Sigmoid colon (tissue), 4 donors: Measurements from ENCODE around the gene SNCB.
"Not testable (repeated sequence)": the region's sequence is repeated elsewhere in the genome, so short reads cannot be mapped to it uniquely, and the experiment has no call there.

Experiments used
- EP300 ChIP-seq, 4 donors: sonication (generic); formaldehyde crosslinking; IDR thresholded peaks; one replicate each; pipeline ENCODE4 v1.6.1; 2017; ENCODE audit warnings: antibody characterized with exemption in 4 of 4
- POLR2A ChIP-seq, 2 donors: fragments of 450-650 bp; IDR thresholded peaks; one replicate each; pipeline ENCODE4 v1.6.1; 2016; ENCODE audit warnings: antibody characterized with exemption in 2 of 2, mild to moderate bottlenecking in 2 of 2, moderate library complexity in 2 of 2
- POLR2AphosphoS5 ChIP-seq, 4 donors: sonication (generic); formaldehyde crosslinking; IDR thresholded peaks; one replicate each; pipeline ENCODE4 v1.6.1; 2017; ENCODE audit warnings: antibody characterized with exemption in 4 of 4
- TF ChIP-seq, protein P1 (sequence below), 4 experiments: fragments of 450-650 bp in 3 of 4; fragments of 200-600 bp in 1 of 4; IDR thresholded peaks; one replicate each; pipeline ENCODE4 v1.5.1; 2016 to 2019; ENCODE audit warnings: antibody characterized with exemption in 4 of 4, mild to moderate bottlenecking in 3 of 4, moderate library complexity in 2 of 4

DNA sequence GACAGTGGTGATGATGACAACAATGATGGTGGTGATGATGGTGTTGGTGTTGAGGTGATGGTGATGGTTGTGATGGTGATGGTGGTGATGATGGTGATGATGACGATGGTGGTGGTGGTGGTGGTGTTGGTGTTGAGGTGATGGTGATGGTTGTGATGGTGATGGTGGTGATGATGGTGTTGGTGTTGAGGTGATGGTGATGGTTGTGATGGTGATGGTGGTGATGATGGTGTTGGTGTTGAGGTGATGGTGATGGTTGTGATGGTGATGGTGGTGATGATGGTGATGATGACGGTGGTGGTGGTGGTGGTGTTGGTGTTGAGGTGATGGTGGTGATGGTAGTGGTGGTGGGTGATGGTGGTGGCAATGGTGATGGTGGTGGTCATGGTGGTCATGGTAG lies 38.7 kb downstream of the SNCB start:
- TF ChIP-seq, protein P1, sequence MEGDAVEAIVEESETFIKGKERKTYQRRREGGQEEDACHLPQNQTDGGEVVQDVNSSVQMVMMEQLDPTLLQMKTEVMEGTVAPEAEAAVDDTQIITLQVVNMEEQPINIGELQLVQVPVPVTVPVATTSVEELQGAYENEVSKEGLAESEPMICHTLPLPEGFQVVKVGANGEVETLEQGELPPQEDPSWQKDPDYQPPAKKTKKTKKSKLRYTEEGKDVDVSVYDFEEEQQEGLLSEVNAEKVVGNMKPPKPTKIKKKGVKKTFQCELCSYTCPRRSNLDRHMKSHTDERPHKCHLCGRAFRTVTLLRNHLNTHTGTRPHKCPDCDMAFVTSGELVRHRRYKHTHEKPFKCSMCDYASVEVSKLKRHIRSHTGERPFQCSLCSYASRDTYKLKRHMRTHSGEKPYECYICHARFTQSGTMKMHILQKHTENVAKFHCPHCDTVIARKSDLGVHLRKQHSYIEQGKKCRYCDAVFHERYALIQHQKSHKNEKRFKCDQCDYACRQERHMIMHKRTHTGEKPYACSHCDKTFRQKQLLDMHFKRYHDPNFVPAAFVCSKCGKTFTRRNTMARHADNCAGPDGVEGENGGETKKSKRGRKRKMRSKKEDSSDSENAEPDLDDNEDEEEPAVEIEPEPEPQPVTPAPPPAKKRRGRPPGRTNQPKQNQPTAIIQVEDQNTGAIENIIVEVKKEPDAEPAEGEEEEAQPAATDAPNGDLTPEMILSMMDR (IDR thresholded peaks at IDR 0.05) = not testable (repeated sequence)
- TF ChIP-seq POLR2AphosphoS5, POLR2A, EP300 (IDR thresholded peaks at IDR 0.05): not testable (repeated sequence)
